GM12878 (cell line): ENCODE results near the gene IPP. TPM values are rescaled to one million over a fixed set of nuclear protein-coding genes. Genes with fewer than 3 reads are reported as not detected.

Source experiments
- RUNX3 ChIP-seq: IDR thresholded peaks from 2 replicates; pipeline ENCODE4 v1.6.1; 2012; ENCODE audit warnings: low read length, inconsistent platforms
- SPI1 ChIP-seq: IDR thresholded peaks from 2 replicates; pipeline ENCODE4 v1.6.1; 2011; ENCODE audit warnings: low read depth, mild to moderate bottlenecking, low read length, moderate library complexity, borderline replicate concordance; ENCODE audit not compliant: insufficient read depth
- polyA plus RNA-seq, 11 experiments: library from polyadenylated mRNA; depleted of rRNA in 4 of 11; unstranded in 6 of 11; stranded (reverse) in 5 of 11; fragments of >200 nt; fragmentation: Nextera tagmentation in 4 of 11; fragmentation: Illumina TruSeq in 1 of 11; extraction: Ambion mirVana in 4 of 11; extraction: Trizol in 1 of 11; gene quantifications; 1 replicate in 1 of 11; 2 replicates in 10 of 11; pipeline versions ENCODE4 v1.2.1 to v1.2.3, GENCODE V29; 2011 to 2016; ENCODE audit warnings: inconsistent platforms in 2 of 11, missing spikeins in 2 of 11, low read depth in 1 of 11
- total RNA-seq, 4 experiments: library from RNA; depleted of rRNA in 3 of 4; stranded (reverse); fragments of >200 nt in 3 of 4; fragmentation: Illumina TruSeq in 1 of 4; extraction: Trizol in 1 of 4; gene quantifications; 2 replicates each; pipeline versions ENCODE4 v1.2.1 to v1.2.3, GENCODE V29; 2013 to 2021
- TF ChIP-seq, protein P1 (sequence below): fragments of 450-650 bp; IDR thresholded peaks from 2 replicates; pipeline ENCODE4 v1.6.1; 2017; ENCODE audit warnings: low read depth, mild to moderate bottlenecking, moderate library complexity
- TF ChIP-seq, protein P2 (sequence below): IDR thresholded peaks from 2 replicates; pipeline ENCODE4 v1.6.1; 2012; ENCODE audit warnings: improper control_type of control experiment, low read depth, low read length; ENCODE audit not compliant: insufficient replicate concordance

Gene IPP
- total and polyA plus RNA-seq, 10 of the 15 experiments (the other 5 are each of a cell fraction or from before 2014, with no cell fraction given): 4.7 to 15.0 (median 10.4) TPM

DNA sequence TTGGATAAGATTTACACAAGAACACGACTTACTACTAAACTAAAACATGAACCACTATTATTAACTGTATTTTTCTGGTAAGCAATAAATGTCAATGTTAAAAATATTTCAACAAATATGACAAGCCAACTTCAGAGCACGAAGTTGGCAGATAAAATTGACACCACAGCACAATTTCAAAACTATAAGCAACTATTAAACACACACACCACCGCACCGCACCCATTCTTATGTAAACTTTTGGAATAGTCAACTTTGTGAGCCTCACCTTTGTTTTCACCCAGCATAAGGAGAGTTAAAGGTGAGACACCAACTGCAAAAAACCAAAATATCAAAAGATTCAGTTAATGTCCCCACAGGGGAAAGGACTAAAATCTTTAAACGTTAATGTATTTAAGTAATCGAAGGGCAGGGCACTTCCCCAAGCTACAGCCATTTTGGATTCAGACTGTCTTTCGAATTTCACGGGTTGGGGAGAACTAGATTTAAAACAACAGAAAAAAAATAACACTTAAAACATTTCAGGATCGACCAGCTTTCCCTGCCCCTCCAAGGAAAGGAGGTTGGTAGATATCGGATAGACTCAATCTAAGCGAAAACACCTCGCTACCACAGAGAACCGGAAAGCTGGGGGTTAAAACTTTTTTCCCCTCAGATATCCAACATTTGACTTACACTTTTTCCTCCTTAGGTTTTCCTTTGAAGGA is 65.0 kb downstream of the IPP start (continued):
- TF ChIP-seq, protein P1, sequence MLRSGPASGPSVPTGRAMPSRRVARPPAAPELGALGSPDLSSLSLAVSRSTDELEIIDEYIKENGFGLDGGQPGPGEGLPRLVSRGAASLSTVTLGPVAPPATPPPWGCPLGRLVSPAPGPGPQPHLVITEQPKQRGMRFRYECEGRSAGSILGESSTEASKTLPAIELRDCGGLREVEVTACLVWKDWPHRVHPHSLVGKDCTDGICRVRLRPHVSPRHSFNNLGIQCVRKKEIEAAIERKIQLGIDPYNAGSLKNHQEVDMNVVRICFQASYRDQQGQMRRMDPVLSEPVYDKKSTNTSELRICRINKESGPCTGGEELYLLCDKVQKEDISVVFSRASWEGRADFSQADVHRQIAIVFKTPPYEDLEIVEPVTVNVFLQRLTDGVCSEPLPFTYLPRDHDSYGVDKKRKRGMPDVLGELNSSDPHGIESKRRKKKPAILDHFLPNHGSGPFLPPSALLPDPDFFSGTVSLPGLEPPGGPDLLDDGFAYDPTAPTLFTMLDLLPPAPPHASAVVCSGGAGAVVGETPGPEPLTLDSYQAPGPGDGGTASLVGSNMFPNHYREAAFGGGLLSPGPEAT: no peak
- TF ChIP-seq RUNX3 (0 out of 2 replicates have a peak, but pooled peaks have one; percentile 6), SPI1 (0 out of 2 replicates have a peak, but pooled peaks have one; percentile 20)
- TF ChIP-seq, protein P2, sequence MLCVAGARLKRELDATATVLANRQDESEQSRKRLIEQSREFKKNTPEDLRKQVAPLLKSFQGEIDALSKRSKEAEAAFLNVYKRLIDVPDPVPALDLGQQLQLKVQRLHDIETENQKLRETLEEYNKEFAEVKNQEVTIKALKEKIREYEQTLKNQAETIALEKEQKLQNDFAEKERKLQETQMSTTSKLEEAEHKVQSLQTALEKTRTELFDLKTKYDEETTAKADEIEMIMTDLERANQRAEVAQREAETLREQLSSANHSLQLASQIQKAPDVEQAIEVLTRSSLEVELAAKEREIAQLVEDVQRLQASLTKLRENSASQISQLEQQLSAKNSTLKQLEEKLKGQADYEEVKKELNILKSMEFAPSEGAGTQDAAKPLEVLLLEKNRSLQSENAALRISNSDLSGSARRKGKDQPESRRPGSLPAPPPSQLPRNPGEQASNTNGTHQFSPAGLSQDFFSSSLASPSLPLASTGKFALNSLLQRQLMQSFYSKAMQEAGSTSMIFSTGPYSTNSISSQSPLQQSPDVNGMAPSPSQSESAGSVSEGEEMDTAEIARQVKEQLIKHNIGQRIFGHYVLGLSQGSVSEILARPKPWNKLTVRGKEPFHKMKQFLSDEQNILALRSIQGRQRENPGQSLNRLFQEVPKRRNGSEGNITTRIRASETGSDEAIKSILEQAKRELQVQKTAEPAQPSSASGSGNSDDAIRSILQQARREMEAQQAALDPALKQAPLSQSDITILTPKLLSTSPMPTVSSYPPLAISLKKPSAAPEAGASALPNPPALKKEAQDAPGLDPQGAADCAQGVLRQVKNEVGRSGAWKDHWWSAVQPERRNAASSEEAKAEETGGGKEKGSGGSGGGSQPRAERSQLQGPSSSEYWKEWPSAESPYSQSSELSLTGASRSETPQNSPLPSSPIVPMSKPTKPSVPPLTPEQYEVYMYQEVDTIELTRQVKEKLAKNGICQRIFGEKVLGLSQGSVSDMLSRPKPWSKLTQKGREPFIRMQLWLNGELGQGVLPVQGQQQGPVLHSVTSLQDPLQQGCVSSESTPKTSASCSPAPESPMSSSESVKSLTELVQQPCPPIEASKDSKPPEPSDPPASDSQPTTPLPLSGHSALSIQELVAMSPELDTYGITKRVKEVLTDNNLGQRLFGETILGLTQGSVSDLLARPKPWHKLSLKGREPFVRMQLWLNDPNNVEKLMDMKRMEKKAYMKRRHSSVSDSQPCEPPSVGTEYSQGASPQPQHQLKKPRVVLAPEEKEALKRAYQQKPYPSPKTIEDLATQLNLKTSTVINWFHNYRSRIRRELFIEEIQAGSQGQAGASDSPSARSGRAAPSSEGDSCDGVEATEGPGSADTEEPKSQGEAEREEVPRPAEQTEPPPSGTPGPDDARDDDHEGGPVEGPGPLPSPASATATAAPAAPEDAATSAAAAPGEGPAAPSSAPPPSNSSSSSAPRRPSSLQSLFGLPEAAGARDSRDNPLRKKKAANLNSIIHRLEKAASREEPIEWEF: no peak
- TF ChIP-seq, all 136 proteins: peak for 4
